ENCODE measurements around the gene HS2ST1. TPM values are rescaled to one million over a fixed set of nuclear protein-coding genes. Genes with fewer than 3 reads are reported as not detected.

Gene HS2ST1
- total and polyA plus RNA-seq, 2 donors (not counting 3 experiments of a cell fraction or from before 2014, with no cell fraction given), result 5.5 to 31.2 TPM

DNA sequence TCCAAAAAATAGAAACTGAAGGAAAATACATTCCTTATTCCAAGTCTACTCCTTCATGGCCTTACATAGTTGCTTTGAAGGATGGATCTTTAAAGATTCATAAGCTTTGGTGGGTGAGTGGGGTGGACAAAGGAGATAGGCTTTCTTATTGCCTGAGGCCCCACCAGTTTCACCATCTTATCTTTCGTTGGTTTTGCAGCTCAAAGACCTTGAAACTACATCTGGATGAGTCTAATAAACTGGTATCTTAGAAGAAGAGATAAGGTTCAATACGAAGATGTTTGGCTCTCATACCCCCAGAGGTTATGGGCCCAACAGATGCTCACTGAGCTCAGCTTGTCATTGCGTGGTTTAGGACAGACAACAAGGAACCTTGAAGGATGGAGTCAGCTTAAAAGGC is 201.5 kb downstream of the HS2ST1 start:
- BruUV-seq (replicated peaks), result no TSS peak
- CTCF ChIA-PET, result no interaction called here

More for the DNA sequence above, 201.5 kb downstream of the HS2ST1 start:
- dilution Hi-C loops (cut with MboI; ENCODE audit: extremely low pct_ligation_motif_present, low sequenced_read_pairs), result no loop called here
- intact Hi-C loops (cut with micrococcal nuclease), result no loop called here
- H3K27me3 ChIP-seq (ENCODE audit: control insufficient read depth in 2 of 2, insufficient read depth in 2 of 2, low read length in 2 of 2), result no peaks in the 10 kb centered on the region
- H3K27ac ChIP-seq (ENCODE audit: insufficient read depth, low read depth, low read length), result no peak overlapping the region
- no peak overlapping the region for H3K4me3 ChIP-seq (replicated peaks in 1 of 3; ENCODE audit: insufficient read depth in 1 of 3, low read depth in 1 of 3, low read length in 3 of 3)
- no peaks in the 10 kb centered on the region for H4K20me1 ChIP-seq (replicated peaks; ENCODE audit: control insufficient read depth, extremely low read depth, insufficient read depth, low read length)
- H3K9me1 ChIP-seq (replicated peaks; ENCODE audit: control insufficient read depth, extremely low read depth, insufficient read depth, low read length), result no peaks in the 10 kb centered on the region
- POLR2A ChIA-PET, result no interaction called here
- H3K36me3 ChIP-seq (ENCODE audit: control insufficient read depth in 2 of 2, extremely low read depth in 1 of 2, insufficient read depth in 2 of 2, low read length in 2 of 2), result no peaks in the 10 kb centered on the region
- no peaks in the 10 kb centered on the region for H3K9me3 ChIP-seq (replicated peaks; ENCODE audit: control insufficient read depth, insufficient read depth, low read length)
- no peaks in the 10 kb centered on the region for H3K4me1 ChIP-seq (ENCODE audit: control insufficient read depth, extremely low read depth, insufficient read depth, low read length)
- no peak overlapping the region for H3K4me2 ChIP-seq (ENCODE audit: insufficient read depth, low read length)
- DNase-seq (ENCODE audit: low read depth, low spot score), result no peak
- H2AFZ ChIP-seq (ENCODE audit: low read depth, low read length), result no peak overlapping the region
- no peak overlapping the region for H3K9ac ChIP-seq (replicated peaks; ENCODE audit: extremely low read depth, insufficient read depth, low read length)
- TF ChIP-seq, protein P1, sequence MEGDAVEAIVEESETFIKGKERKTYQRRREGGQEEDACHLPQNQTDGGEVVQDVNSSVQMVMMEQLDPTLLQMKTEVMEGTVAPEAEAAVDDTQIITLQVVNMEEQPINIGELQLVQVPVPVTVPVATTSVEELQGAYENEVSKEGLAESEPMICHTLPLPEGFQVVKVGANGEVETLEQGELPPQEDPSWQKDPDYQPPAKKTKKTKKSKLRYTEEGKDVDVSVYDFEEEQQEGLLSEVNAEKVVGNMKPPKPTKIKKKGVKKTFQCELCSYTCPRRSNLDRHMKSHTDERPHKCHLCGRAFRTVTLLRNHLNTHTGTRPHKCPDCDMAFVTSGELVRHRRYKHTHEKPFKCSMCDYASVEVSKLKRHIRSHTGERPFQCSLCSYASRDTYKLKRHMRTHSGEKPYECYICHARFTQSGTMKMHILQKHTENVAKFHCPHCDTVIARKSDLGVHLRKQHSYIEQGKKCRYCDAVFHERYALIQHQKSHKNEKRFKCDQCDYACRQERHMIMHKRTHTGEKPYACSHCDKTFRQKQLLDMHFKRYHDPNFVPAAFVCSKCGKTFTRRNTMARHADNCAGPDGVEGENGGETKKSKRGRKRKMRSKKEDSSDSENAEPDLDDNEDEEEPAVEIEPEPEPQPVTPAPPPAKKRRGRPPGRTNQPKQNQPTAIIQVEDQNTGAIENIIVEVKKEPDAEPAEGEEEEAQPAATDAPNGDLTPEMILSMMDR (IDR thresholded peaks at IDR 0.05; ENCODE audit: extremely low read depth in 1 of 2, insufficient read depth in 1 of 2, low read depth in 1 of 2, low read length in 2 of 2), result no peak
- TF ChIP-seq JUN (IDR thresholded peaks at IDR 0.05; ENCODE audit: borderline replicate concordance, insufficient read depth, insufficient read length, low read depth), result no peak
- TF ChIP-seq, protein P2, sequence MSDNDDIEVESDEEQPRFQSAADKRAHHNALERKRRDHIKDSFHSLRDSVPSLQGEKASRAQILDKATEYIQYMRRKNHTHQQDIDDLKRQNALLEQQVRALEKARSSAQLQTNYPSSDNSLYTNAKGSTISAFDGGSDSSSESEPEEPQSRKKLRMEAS (IDR thresholded peaks at IDR 0.05; ENCODE audit: insufficient read depth, insufficient read length), result no peak
- no peak for TF ChIP-seq MYC (IDR thresholded peaks at IDR 0.05; ENCODE audit: low read depth, low read length)
- no peak for TF ChIP-seq GATA2 (IDR thresholded peaks at IDR 0.05; ENCODE audit: insufficient read depth, insufficient read length, low read depth, low read length)
- no peak for TF ChIP-seq FOS (IDR thresholded peaks at IDR 0.05; ENCODE audit: borderline replicate concordance, insufficient read depth, low read length)
- no peak for TF ChIP-seq EZH2 (IDR thresholded peaks at IDR 0.05; ENCODE audit: borderline replicate concordance, low read depth, low read length, severe bottlenecking)
- TF ChIP-seq POLR2AphosphoS5 (IDR thresholded peaks at IDR 0.05; ENCODE audit: insufficient read depth, low read depth, low read length), result no peak
- no peak for TF ChIP-seq POLR2A (IDR thresholded peaks at IDR 0.05; ENCODE audit: low read depth, low read length)
- no peak for FAIRE-seq
- no peaks in the 10 kb centered on the region for H3K79me2 ChIP-seq (ENCODE audit: control insufficient read depth, insufficient read depth, low read length)
